Muscle of leg (tissue), 11 donors: Measurements from ENCODE around the gene CNNM3. TPM values are rescaled to one million over a fixed set of nuclear protein-coding genes. Genes with fewer than 3 reads are reported as not detected.

Experiments
- DNase-seq: peaks from one replicate; pipeline ENCODE4 v3.0.0; 2013
- H3K27ac ChIP-seq: one replicate; pipeline ENCODE4 v1.5.1; 2013; ENCODE audit warnings: mild to moderate bottlenecking, low read length, control low read depth
- H3K27me3 ChIP-seq: one replicate; pipeline ENCODE4 v1.6.1; 2013; ENCODE audit warnings: low read length; ENCODE audit not compliant: control insufficient read depth, insufficient read depth
- H3K36me3 ChIP-seq: one replicate; pipeline ENCODE4 v1.6.1; 2013; ENCODE audit warnings: low read length; ENCODE audit not compliant: control insufficient read depth, insufficient read depth
- H3K4me1 ChIP-seq: one replicate; pipeline ENCODE4 v1.6.1; 2013; ENCODE audit warnings: low read length; ENCODE audit not compliant: control insufficient read depth, insufficient read depth
- H3K4me3 ChIP-seq: one replicate; pipeline ENCODE4 v1.5.1; 2013; ENCODE audit warnings: low read length, control low read depth
- H3K9me3 ChIP-seq: replicated peaks from 2 replicates; pipeline ENCODE4 v1.6.1; 2013; ENCODE audit warnings: low read depth, low read length; ENCODE audit not compliant: control insufficient read depth
- WGBS: methylation state at CpG from one replicate; pipeline ENCODE4 v1.1.5; 2013; ENCODE audit warnings: missing lambda C conversion rate; ENCODE audit not compliant: insufficient coverage; 5-methylcytosine and 5-hydroxymethylcytosine counted together
- polyA plus RNA-seq, 8 donors: library from polyadenylated mRNA; unstranded; fragments of 120-200 nt; gene quantifications; one replicate each; pipeline versions ENCODE4 v1.2.1 to v1.2.3, GENCODE V29; 2013; ENCODE audit warnings: inconsistent platforms in 1 of 8, low replicate concordance in 1 of 8; ENCODE audit not compliant: insufficient read length in 8 of 8, insufficient read depth in 1 of 8
- total RNA-seq: library from RNA; stranded (reverse); fragments of 120-200 nt; gene quantifications from one replicate; pipeline ENCODE4 v1.2.4, GENCODE V29; 2013

The CNNM3 gene
- total and polyA plus RNA-seq, 9 donors = 4.9 to 22.2 (median 16.6) TPM

- Histone ChIP-seq H3K9me3 (no peaks in the 10 kb centered on the region), H3K4me1 (peaks cover 29% of the 10 kb centered on the region), H3K27me3 (no peaks in the 10 kb centered on the region), H3K27ac (no peak overlapping the region), H3K4me3 (no peak overlapping the region), H3K36me3 (peaks cover 76% of the 10 kb centered on the region)
- 83% methylated on average over 21 of the region's 25 CpGs for WGBS
- DNase-seq = no peak
Observed at GRCh38 chr2:96864343-96865091, 48.4 kb downstream of the CNNM3 start.

DNA sequence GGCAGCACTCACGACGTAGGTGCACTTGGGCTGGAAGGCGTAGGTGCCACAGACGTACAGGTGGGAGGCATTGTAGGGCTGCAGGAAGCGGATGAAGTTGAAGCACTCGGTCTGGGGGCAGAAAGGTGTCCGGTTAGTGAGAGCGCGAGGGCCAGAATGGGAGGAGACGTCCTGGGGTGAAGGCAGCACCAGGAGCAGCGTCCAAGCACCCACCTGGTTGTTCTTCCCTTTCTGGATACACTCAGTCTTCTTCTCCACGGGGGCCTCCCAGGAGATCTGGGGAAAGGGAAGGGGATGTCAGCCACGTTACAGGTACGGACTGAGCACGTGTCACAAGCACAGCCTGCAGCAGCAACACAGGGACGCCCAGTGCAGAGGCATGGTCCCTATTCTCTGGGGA is 49.6 kb downstream of the CNNM3 start:
- H3K4me1 ChIP-seq = peaks cover 28% of the 10 kb centered on the region
- H3K27ac ChIP-seq = no peak overlapping the region
- peaks cover 68% of the 10 kb centered on the region for H3K36me3 ChIP-seq
- 93% methylated on average over 8 of the region's 16 CpGs for WGBS
- H3K9me3 ChIP-seq = no peaks in the 10 kb centered on the region
- no peak for DNase-seq
- H3K27me3 ChIP-seq = peaks cover 3% of the 10 kb centered on the region
- no peak overlapping the region for H3K4me3 ChIP-seq

DNA sequence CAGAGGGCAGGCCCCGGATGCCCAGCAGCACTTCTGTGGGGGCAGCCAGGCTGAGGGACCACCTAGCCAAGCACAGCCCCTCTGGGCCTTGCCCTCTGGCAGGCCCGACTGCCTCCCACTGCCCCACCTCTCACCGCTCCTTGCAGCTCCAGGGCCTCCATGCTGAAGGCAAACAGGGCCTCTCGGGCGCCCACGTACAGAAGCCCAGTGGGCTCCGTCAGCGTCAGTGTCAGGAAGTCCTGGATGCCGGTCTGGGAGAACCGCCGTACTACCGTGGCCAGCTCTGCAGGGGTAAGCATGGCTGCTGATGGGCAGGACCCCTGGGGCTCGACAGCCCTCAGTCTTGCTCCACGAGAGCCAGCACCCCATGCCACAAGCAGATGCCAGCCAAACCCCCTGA is 50.1 kb downstream of the CNNM3 start:
- Histone ChIP-seq H3K4me1 (peaks cover 33% of the 10 kb centered on the region), H3K4me3 (no peak overlapping the region), H3K36me3 (peaks cover 63% of the 10 kb centered on the region), H3K9me3 (no peaks in the 10 kb centered on the region), H3K27me3 (peaks cover 7% of the 10 kb centered on the region), H3K27ac (no peak overlapping the region)
- no peak for DNase-seq
- WGBS = 62% methylated on average over 13 of the region's 14 CpGs

DNA sequence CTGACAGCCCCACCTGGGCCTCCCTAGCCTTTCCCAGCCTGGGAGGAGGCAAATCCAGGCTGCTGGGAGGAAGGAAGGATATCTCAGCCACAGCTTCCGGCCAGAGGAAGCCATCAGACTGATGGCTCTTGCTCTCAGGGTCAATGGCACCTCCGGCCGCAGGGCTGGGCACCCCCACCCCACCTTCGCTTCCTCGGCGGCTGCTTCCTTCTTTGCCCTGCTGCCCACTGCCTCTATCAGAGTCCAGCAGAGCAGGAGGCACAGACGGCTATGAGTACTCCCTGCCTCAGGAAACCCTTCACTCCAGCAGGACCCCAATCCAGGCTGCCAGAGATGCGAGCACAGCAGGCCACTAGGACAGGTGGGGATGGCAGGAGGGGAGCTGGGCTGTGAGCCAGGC is 50.5 kb downstream of the CNNM3 start:
- H3K4me1 ChIP-seq = peaks cover 35% of the 10 kb centered on the region
- H3K9me3 ChIP-seq = no peaks in the 10 kb centered on the region
- H3K27ac ChIP-seq = no peak overlapping the region
- H3K4me3 ChIP-seq = peak overlapping the region; percentile 3
- peaks cover 9% of the 10 kb centered on the region for H3K27me3 ChIP-seq
- H3K36me3 ChIP-seq = peaks cover 58% of the 10 kb centered on the region
- WGBS = 63% methylated on average over 4 of the region's 8 CpGs
- no peak for DNase-seq

DNA sequence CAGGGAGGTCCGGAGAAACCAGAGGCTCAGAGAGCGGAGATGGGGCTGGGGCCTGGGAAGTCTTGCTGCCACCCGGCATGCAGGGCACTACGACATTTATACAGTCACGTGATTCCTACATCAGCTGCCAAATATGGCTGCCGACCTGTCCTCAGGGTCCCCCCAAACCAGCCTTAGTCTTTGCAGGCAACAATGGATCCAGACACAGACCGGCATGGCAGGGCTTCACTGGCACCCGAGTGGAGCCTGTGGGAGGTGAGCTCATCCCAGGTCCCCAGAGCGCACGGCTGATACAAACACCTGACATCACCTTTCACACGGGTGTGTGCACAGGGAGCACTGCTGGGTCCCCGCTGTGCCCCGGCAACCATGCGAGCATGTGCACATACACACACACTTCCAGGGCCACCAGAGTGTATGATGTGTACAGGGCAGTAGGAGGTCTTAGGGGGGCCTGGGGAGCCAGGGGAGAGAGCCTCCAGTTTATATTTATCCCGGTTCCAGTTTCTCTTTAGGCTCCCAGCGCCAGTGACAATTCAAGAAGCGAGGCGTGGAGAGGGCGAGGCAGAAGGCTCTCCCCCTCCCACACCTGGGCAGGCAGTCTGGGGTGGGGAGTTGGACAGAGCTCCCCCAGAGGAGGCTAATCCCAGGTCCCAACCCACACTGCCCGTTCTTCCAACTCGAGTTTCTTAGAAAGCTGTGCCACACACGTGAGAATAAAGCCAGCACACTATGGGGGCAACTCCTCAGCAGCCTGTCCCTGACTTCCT is 51.1 kb downstream of the CNNM3 start:
- no peak for DNase-seq
- peak overlapping the region; percentile 97 for H3K27ac ChIP-seq
- H3K9me3 ChIP-seq = no peaks in the 10 kb centered on the region
- 55% methylated on average over 12 of the region's 22 CpGs for WGBS
- peaks cover 10% of the 10 kb centered on the region for H3K27me3 ChIP-seq
- peak overlapping the region; percentile 91 for H3K4me3 ChIP-seq
- peaks cover 35% of the 10 kb centered on the region for H3K4me1 ChIP-seq
- peaks cover 52% of the 10 kb centered on the region for H3K36me3 ChIP-seq

DNA sequence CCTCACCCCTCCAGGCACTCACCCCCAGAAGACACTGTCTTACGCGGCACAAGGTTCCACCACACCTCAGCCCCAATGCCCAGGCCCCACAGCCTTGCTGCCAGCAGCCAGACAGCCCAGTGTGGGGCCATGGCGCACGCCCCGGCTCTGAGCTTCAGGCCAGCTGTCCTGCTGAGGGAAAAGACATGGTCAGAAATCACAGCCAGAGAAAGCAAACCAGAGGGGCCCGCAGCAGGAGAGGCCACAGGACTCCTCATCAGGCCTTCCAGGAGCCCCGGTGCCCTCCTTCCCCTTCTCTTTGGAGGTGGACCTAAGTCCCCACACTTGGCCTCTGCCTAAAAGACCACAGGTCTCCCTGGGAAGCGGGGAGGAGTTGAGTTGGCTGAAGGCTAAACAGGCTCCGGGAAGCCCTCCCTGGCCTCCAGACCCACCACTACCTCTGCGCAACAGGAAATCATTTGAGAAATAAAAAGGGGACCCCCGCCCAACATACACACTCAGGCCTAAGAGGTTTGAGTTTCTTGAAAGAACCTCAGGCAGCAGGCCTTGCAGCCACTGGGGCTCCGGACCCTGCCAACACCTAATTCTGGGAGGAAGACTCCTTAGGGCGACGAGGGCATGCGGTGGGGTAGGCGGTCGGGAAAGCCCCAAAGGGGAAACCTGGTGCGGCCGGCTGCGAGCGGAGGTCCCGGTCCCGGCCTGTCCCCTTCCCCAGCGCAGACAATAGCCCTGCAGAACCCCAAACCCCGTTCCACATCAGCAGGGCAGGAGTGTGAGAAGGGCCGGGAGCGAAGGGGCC is 51.9 kb downstream of the CNNM3 start:
- Histone ChIP-seq H3K9me3 (no peaks in the 10 kb centered on the region), H3K4me3 (peak overlapping the region; percentile 91), H3K36me3 (peaks cover 48% of the 10 kb centered on the region), H3K4me1 (peaks cover 36% of the 10 kb centered on the region), H3K27ac (peak overlapping the region; percentile 97), H3K27me3 (peaks cover 11% of the 10 kb centered on the region)
- 5% methylated on average over 10 of the region's 27 CpGs for WGBS
- DNase-seq = no peak

DNA sequence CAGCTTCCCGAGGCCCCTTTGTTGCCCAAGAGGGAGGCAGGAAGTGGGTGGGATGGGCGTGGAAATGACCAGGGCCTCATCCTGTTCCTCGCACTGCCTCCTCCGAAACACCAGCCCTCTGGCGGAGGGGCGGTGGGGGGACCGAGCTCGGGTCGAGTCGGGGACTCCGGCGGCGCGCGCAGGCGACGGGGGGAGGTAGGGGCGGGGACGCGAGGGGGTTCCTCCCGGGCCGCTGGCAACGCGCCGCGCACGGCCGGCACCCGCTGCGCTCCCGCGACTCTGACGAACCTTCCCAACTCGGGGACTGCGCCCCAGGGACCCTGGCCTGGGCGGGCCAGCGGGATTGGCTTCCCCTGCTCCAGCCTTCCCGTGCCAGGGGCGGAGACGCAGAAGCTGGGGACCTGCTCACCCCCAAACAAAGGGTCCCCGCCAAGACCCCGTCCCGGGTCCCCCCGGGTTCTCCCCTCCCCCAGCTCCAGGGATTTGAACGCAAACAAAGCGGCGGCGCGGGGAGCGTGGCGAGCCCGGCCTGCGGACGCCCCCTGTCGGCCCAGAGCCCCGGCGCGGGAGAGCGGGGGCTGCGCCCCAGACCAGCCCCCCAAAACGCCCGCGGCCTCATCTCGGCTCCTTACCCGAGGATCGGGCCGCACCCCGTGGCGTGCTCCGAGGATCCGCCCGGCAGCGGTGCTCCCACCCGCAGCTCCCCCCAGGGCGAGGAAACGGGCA is 52.6 kb downstream of the CNNM3 start:
- peaks cover 41% of the 10 kb centered on the region for H3K36me3 ChIP-seq
- under 1% methylated on average over 55 of the region's 76 CpGs for WGBS
- H3K9me3 ChIP-seq = no peaks in the 10 kb centered on the region
- peaks cover 40% of the 10 kb centered on the region for H3K4me1 ChIP-seq
- H3K27me3 ChIP-seq = peaks cover 11% of the 10 kb centered on the region
- H3K4me3 ChIP-seq = peak overlapping the region; percentile 91
- peak overlapping the region; percentile 97 for H3K27ac ChIP-seq
- DNase-seq = peak; percentile 97

- WGBS = under 1% methylated on average over 45 of the region's 64 CpGs
- peak; percentile 95 for DNase-seq
Observed at GRCh38 chr2:96869281-96869821, 53.3 kb downstream of the CNNM3 start.

DNA sequence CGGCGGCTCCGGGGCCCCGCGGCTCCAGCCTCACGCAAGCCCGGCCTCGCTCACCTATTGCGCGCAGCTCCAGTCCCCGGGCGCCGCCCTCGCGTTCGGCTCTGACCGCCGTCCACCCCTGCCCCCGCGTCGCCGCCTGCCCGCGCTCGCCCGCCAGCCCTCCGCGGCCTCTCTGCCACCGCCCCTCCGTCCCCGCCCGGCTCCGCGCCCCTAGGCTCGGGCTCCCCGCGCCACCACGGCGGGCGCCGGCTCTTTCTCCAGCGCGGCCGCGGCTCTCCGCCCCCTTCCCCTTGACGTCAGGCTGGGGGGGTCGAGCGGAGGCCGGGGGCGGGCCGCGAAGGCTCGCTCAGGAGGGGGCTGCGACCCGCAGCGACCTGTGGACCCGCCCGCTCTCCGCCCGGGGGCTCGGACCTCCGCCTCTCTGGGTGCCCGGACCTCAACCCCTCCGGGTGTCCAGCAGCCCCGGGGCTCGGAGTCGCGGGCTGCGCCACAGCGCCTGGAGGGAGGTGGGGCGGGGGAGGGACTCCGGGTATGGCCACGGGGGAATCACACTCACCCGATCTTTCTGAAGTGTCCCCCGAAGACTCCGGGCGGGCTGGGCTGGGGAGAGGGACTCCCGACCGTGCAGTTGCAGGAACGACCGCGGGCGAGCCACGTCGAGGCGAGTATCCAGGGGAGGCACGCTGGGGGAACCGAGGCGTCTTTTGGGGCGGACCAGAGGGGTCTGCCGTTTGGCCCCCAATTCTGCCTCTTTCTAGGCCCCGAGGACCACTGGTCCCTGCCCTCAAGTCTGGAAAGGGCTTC is 54.0 kb downstream of the CNNM3 start, which contains the start of gene SEMA4C:
Gene SEMA4C (minus strand): TSS at position 259 of the 804 bp plus-strand sequence. CDS start 2,194 bp downstream, outside the sequence.
- peak within 1 kb of the TSS; percentile 97 for H3K27ac ChIP-seq
- peaks cover 28% of the 10 kb centered on the region for H3K36me3 ChIP-seq
- H3K9me3 ChIP-seq = no peaks in the 10 kb centered on the region
- peak; percentile 86 for DNase-seq
- H3K4me1 ChIP-seq = peaks cover 53% of the 10 kb centered on the region
- H3K4me3 ChIP-seq = peak within 1 kb of the TSS; percentile 91
- H3K27me3 ChIP-seq = peaks cover 13% of the 10 kb centered on the region
- under 1% methylated on average over 93 of the region's 93 CpGs for WGBS

More at GRCh38 chr2:96869281-96869821, 53.3 kb downstream of the CNNM3 start:
- no peaks in the 10 kb centered on the region for H3K9me3 ChIP-seq
- peak overlapping the region; percentile 97 for H3K27ac ChIP-seq
- peaks cover 46% of the 10 kb centered on the region for H3K4me1 ChIP-seq
- H3K4me3 ChIP-seq = peak overlapping the region; percentile 91
- peaks cover 34% of the 10 kb centered on the region for H3K36me3 ChIP-seq
- peaks cover 13% of the 10 kb centered on the region for H3K27me3 ChIP-seq
